K562 (cell line): ENCODE measurements around the gene INTS4. TPM values are rescaled to one million over a fixed set of nuclear protein-coding genes. Genes with fewer than 3 reads are reported as not detected.

Source experiments
- STAG1 ChIP-seq: sonication (generic); formaldehyde crosslinking; IDR thresholded peaks from 2 replicates; pipeline ENCODE4 v1.5.0; 2020; ENCODE audit warnings: missing genetic modification reagents, borderline replicate concordance
- ZNF384 ChIP-seq: IDR thresholded peaks from 2 replicates; pipeline ENCODE4 v1.6.1; 2012; ENCODE audit warnings: low read depth, low read length, improper control_type of control experiment
- polyA plus RNA-seq, 8 experiments: library from polyadenylated mRNA; depleted of rRNA in 4 of 8; stranded (reverse) in 5 of 8; unstranded in 3 of 8; fragments of >200 nt; fragmentation: Nextera tagmentation in 2 of 8; fragmentation: Illumina TruSeq in 1 of 8; extraction: Ambion mirVana in 2 of 8; extraction: Trizol in 1 of 8; gene quantifications; 2 replicates each; pipeline versions ENCODE4 v1.2.1 to v1.2.3, GENCODE V29; 2011 to 2014; ENCODE audit warnings: inconsistent platforms in 1 of 8, missing spikeins in 1 of 8
- total RNA-seq, 7 experiments: library from RNA; depleted of rRNA in 6 of 7; stranded (reverse); fragments of >200 nt in 6 of 7; fragmentation: Illumina TruSeq in 2 of 7; extraction: Trizol in 2 of 7; gene quantifications; 2 replicates each; pipeline versions ENCODE4 v1.2.1 to v1.2.3, GENCODE V29; 2011 to 2021; ENCODE audit warnings: low replicate concordance in 1 of 7
- TF ChIP-seq, protein P1 (sequence below), 2 experiments: fragments of 450-650 bp in 1 of 2; sonication (generic) in 1 of 2; formaldehyde crosslinking in 1 of 2; IDR thresholded peaks; 2 replicates each; pipeline versions ENCODE4 v1.7.1 to v1.9.0; 2016 to 2022; ENCODE audit warnings: inconsistent platforms in 1 of 2, mild to moderate bottlenecking in 1 of 2, missing genetic modification reagents in 1 of 2

INTS4 gene
- total and polyA plus RNA-seq, 9 of the 15 experiments (the other 6 are each of a cell fraction or from before 2014, with no cell fraction given): 28.4 to 53.4 (median 44.5) TPM

DNA sequence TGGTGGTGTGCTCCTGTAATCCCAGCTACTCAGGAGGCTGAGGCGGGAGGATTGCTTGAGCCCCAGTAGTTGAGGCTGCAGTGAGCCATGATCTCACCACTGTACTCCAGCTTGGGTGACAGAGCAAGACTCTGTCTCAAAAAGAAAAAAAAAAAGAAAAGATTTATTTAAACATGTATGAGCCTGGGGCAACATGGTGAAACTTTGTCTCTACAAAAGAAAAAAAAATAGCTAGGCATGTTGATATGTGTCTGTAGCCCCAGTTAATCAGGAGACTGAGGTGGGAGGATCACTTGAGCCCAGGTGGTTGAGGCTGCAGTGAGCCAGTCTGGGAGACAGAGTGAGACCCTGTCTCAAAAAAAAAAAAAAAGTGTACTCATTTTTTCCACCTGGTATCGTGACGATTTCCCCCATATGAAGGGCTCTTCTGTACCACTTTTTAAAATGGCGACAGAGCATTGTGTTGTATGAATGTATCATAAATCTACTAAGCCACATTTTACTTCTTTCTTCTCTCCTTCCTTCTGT lies 45.0 kb upstream of the INTS4 start (continued):
- TF ChIP-seq, protein P1, sequence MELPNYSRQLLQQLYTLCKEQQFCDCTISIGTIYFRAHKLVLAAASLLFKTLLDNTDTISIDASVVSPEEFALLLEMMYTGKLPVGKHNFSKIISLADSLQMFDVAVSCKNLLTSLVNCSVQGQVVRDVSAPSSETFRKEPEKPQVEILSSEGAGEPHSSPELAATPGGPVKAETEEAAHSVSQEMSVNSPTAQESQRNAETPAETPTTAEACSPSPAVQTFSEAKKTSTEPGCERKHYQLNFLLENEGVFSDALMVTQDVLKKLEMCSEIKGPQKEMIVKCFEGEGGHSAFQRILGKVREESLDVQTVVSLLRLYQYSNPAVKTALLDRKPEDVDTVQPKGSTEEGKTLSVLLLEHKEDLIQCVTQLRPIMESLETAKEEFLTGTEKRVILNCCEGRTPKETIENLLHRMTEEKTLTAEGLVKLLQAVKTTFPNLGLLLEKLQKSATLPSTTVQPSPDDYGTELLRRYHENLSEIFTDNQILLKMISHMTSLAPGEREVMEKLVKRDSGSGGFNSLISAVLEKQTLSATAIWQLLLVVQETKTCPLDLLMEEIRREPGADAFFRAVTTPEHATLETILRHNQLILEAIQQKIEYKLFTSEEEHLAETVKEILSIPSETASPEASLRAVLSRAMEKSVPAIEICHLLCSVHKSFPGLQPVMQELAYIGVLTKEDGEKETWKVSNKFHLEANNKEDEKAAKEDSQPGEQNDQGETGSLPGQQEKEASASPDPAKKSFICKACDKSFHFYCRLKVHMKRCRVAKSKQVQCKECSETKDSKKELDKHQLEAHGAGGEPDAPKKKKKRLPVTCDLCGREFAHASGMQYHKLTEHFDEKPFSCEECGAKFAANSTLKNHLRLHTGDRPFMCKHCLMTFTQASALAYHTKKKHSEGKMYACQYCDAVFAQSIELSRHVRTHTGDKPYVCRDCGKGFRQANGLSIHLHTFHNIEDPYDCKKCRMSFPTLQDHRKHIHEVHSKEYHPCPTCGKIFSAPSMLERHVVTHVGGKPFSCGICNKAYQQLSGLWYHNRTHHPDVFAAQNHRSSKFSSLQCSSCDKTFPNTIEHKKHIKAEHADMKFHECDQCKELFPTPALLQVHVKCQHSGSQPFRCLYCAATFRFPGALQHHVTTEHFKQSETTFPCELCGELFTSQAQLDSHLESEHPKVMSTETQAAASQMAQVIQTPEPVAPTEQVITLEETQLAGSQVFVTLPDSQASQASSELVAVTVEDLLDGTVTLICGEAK (IDR thresholded peaks at IDR 0.05): no peak
- TF ChIP-seq, protein P1 (CRISPR knock-in tag; IDR thresholded peaks at IDR 0.05): no peak
- TF ChIP-seq ZNF384 (peak; percentile 30; the same call in 1 of the 2 replicates), STAG1 (CRISPR knock-in tag) (no peak)
- TF ChIP-seq, all 486 proteins: peak for 2
